ENCODE measurements around the gene GFER.

Gene GFER

DNA sequence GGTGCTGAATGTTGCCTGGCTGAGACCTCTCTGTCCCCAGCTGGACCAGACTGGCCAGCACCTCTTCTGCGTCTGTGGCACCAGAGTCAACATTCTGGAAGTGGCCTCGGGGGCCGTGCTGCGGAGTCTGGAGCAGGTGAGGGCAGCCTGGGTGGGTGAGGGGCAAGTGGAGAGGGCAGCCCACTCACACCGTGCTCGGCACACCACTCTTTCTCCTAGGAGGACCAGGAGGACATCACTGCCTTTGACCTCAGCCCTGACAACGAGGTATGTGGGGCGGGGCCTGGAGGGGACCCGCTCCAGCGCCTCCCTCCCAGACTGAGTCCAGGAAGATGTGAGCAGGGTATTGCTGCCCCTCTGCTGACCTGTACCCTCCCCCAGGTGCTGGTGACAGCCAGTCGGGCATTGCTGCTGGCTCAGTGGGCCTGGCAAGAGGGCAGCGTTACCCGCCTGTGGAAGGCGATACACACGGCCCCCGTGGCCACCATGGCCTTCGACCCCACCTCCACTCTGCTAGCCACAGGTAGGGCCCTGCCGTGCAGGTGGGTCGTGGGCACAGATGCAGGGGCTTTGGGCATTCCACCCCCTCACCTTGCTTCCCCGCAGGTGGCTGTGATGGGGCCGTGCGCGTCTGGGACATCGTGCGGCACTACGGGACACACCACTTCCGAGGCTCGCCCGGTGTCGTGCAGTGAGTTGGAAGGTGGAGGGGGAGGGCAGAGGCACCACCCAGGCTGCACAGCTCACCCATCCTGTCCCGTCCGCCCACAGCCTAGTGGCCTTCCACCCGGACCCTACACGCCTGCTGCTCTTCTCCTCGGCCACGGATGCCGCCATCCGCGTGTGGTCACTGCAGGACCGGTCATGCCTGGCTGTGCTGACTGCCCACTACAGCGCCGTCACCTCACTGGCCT is 9.6 kb upstream of the GFER start:
- in situ Hi-C loops (cut with HindIII; ENCODE audit: low sequenced_read_pairs) = no loop called here

DNA sequence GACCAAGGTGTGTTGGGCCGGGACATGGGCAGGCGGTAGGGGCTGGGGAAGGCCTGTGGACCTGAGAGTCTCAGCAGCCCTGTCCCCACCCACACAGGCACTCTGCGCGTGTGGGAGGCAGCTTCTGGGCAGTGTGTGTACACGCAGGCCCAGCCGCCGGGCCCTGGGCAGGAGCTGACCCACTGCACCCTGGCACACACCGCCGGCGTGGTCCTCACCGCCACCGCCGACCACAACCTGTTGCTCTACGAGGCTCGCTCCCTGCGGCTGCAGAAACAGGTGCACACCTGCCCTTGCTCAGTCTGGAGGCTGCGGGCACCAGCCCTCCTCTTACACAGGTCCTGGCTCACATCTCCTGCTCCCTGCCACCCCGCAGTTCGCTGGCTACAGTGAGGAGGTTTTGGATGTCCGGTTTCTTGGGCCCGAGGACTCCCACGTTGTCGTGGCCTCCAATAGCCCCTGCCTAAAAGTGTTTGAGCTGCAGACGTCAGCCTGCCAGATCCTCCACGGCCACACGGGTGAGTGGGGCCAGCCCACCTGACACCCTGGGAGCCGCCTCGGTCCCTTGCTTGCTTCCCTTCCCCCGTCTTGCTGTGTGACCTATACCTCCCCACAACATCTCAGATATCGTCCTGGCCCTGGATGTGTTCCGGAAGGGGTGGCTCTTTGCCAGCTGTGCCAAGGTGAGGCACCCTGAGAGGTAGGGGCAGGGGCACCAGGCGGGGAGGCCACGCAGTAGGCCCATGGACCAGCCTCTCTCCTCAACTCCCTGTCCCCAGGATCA is 8.4 kb upstream of the GFER start:
- in situ Hi-C loops (cut with HindIII; ENCODE audit: low sequenced_read_pairs) = no loop called here

DNA sequence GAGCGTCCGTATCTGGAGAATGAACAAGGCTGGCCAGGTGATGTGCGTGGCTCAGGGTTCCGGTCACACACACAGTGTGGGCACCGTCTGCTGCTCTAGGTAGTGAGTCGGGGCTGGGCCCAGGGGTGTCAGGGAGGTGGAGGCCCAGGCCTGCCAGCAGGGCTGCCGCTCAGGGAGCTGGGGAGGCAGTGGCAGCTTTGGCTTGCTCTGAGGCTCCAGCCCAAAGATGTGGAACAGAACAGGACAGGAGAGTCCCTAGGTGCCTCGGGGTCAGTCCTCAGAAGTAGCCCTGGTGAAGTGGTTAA is 7.8 kb upstream of the GFER start:
- in situ Hi-C loops (cut with HindIII; ENCODE audit: low sequenced_read_pairs) = no loop called here

DNA sequence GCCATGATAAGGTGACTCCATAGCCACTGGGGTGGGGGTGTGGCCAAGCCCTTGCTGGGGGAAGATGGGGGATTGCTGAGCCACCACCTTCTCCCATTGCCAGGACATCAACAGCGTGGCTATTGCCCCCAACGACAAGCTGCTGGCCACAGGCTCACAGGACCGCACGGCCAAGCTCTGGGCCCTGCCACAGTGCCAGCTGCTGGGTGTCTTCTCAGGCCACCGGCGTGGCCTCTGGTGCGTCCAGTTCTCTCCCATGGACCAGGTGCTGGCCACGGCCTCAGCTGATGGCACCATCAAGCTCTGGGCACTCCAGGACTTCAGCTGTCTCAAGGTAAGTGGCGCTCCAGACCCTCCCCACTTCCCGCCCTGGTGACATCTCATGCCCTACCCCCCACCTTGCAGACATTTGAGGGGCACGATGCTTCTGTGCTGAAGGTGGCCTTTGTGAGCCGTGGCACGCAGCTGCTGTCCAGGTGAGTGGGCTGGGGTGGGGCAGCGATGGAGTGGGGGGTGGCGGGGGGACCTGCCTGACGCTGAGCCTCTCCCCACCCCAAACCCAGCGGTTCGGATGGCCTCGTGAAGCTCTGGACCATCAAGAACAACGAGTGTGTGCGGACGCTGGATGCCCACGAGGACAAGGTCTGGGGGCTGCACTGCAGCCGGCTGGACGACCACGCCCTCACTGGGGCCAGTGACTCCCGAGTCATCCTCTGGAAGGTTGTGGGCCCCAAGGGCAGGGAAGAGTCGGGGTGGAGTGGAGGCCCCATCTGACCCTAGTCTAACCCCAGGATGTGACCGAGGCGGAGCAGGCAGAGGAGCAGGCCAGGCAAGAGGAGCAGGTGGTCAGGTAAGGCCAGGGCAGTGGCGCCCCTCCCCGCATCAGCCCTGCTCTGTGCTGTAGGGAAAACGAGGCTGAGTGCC is 6.8 kb upstream of the GFER start:
- in situ Hi-C loops (cut with HindIII; ENCODE audit: low sequenced_read_pairs) = no loop called here

DNA sequence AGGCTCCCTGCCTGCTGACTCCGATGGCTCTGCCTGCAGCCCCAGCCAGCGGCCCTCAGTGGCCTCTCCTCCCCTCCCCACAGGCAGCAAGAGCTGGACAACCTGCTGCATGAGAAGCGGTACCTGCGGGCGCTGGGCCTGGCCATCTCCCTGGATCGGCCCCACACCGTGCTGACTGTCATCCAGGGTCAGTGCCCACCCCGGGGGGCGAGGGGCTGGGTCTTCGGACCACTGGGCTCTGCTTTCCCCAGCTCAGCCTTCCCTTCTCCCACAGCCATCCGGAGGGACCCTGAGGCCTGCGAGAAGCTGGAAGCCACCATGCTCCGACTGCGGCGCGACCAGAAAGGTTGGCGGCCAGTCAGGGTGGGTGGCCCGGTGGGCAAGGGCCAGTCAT is 6.1 kb upstream of the GFER start:
- in situ Hi-C loops (cut with HindIII; ENCODE audit: low sequenced_read_pairs) = no loop called here

DNA sequence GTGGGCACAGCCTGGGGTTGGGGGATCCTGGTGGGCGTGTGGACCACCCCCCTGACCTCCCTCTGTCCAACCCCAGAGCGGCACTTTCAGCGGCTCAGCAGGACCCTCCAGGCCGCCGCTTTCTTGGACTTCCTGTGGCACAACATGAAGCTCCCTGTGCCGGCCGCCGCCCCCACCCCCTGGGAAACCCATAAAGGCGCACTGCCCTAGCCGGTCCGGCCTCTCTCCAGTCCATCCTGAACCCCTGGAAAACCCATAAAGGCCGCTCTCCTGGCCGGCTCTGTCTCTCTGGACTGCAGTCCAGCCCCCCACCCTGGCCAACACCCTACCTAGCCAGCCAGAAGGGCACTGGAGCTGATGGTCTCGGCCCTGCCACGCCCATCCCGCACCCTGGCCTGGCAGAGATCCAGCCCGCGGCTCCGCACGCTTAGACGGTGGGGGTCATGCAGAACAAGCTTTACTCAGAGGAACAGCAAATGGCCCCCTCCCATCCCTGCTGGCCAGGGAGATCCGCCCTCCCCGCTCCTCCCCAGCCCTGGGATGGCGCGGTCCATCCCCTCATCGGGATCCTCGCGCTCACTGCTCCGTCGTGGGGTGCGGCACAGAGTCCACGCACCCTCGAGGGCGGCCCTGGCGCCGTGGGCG is 5.4 kb upstream of the GFER start:
- in situ Hi-C loops (cut with HindIII; ENCODE audit: low sequenced_read_pairs) = no loop called here

DNA sequence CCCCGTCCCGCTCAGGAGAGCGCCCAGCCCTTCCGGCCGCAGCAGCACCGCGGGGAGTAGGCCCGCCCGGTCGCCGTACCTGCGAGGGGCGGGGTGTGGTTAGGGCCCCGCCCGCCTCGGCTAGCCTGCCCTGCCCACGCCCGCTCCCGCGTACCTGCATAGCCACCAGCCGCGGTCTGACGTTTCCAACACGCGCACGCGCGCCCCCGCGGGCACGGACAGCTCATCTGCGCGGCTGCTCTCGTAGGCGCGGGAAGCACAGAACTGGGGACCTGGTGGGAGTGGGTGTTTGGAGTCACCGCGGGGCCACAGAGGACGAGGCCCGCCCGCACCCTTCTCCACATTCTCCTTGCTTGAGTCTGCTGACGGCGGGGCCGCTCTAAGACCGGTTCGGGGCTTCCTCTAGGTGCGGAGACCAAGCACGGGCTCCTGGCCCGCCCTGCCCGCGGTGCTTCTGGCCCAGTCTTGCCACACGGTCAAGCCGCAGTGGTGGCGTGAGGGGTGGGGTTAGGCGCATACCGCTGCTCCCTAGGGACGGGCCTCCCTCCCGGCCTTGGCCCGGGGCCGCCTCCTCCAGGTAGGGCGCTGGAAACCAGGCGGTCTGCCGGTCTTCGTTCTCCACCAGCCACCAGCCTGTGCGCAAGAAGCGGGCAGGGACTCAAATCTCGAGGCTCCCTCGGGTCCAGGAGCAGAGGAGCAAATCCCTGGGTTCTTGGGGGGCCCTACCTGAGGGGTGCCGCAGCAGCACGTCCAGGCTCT is 4.5 kb upstream of the GFER start:
- in situ Hi-C loops (cut with HindIII; ENCODE audit: low sequenced_read_pairs) = no loop called here

DNA sequence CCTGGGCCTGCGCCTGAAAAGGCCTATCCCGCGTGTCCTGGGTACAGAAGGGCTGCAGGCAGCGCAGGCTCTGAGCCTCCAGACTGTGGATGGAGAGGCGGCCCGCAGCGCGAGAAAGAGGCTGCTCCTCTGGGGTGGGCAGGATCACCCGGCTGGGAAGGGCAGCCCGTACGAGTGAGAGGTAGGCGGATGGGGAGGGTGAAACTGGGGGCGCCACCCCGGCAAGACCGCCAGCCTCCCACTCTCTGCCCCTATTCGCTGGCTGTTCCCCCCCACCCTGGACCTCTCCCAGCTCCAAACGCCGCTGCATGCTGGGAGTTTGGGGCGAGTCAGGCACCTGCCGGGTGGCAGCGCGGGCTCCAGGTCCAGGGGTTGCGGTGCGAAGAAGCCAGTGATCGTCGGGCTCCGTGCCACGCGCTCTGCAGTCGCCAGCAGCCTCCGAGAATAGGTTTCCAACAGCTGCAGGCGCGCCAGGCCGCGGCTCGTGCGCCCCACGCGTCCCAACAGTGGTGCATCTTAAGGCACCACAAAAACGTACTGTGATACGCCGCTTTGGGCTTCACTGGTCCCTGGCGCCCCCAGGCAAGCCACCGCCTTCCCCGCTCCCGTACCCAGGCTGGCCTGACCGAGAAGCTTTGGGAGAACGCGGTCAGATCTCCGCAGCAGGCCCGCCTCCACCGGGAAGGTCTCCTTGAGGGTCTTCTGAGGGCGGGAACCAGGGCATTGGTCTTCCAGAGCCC is 3.8 kb upstream of the GFER start:
- in situ Hi-C loops (cut with HindIII; ENCODE audit: low sequenced_read_pairs) = no loop called here

DNA sequence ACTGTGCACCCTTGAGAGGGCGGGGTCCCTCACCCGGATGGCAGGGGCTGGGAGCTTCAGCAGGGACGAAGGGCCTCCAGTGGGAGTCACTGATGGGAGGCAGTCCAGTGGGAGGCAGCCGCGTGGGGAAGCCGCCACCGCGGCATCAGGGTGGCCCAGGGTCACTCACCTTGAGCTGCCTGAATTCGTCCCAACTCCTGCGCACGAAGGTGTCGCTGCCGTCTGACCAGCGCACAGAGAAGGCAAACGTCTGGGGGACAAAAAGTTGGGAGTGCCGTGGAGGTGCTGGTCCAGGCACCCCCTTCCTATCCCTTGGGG is 3.3 kb upstream of the GFER start:
- in situ Hi-C loops (cut with HindIII; ENCODE audit: low sequenced_read_pairs) = no loop called here

DNA sequence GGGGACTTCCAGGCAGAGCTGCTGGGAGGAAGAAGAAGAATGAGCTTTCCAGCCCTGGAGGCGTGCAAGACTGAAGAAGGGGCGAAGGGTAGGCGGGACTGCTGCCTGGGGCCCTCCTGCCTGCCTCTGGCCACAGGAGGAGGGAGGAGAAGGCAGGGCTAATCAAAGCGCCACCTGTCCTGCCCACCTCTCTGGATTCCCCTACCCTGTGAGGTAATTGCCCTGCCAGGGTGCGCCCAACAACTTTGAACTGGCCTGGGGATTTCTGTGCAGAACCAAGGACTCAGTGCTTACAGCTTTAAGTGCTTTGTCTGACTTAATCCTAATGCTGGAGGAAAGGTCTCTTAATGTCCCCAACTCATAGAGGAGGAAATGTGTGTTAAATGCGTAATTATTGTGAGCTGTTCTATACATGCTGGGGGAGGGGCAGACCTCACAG is 2.6 kb upstream of the GFER start, which contains the start of gene NOXO1:
Gene NOXO1 (minus strand): TSS at position 72 of the 439 bp plus-strand sequence. CDS start 290 bp downstream, outside the sequence.
- in situ Hi-C loops (cut with HindIII; ENCODE audit: low sequenced_read_pairs) = no loop called here

DNA sequence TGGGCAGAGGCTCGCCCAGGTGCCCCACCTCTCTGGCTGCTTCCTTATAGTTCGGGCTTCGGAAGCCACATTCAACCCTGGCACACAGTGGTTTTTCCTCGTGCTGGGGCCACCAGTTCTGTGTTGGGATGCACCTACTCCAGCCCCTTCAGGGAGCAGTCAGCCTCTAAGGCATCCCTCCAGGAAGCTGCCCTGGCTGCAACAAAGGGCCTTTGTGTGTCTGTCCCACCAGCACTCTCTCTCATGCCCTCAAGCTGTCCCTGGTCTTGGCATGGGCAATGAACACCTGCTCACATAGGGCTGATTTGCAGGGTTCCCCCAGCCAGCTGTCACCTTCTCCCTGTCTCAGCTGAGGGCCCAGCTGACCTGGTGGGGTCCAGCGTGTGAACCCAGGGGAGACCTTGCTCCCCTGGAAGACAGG is 2.0 kb upstream of the GFER start:
- in situ Hi-C loops (cut with HindIII; ENCODE audit: low sequenced_read_pairs) = no loop called here

DNA sequence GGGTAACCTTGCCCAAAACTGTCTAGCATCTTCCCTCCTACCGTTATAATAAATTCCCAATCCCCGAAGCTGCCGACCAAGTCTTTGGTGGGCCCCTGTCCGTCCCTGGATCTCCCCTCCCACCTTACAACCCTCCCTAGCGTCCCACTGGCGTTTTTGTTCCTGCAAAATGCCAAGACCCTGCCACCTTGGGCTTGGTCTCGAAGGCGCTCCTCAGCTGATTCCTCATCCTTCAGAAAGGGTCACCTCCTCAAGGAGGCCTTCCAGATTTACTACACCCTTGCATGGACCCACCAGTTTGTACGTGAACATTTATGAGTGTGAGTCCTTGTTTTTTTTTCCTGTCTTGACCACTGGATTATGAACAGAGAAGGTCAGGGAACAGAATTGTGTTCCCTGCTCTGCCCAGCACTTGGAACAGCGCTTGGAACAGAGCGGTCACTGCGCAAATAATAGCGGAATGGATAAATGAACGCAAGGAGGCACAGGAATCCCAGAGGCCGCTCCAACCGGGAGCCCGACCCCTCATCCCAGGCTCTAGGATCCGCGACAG is 926 bp upstream of the GFER start:
- in situ Hi-C loops (cut with HindIII; ENCODE audit: low sequenced_read_pairs) = no loop called here

DNA sequence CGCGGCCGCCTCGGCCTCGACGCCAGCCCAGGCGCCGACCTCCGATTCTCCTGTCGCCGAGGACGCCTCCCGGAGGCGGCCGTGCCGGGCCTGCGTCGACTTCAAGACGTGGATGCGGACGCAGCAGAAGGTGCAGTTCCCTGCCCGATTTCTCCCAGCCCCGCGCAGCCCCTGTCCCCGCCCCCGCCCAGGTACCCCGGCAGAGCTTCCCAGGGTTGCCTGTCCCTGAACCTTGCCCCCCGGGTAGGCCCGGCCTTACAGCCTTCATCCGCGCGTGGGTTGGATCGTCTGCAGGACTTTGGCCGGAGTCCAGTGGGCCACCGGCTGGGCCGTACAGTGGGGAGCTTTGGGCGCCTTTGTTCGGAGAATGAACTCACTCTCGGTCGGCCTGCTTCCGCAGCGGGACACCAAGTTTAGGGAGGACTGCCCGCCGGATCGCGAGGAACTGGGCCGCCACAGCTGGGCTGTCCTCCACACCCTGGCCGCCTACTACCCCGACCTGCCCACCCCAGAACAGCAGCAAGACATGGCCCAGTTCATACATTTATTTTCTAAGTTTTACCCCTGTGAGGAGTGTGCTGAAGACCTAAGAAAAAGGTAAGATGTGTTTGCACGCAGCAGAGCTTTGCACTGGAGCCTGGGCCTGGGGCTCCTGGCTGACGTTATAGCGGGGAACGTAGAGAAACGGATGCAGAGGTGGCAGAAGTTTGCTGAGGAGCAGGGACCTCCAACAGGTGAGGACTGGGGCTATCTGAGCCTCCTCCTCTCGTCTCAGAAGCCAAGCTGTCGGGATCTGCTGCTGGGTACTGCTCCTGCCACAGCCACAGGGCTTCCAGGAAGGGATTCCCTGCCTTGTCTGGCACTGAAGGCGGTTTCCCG is 593 bp downstream of the GFER start:
- in situ Hi-C loops (cut with HindIII; ENCODE audit: low sequenced_read_pairs) = no loop called here

DNA sequence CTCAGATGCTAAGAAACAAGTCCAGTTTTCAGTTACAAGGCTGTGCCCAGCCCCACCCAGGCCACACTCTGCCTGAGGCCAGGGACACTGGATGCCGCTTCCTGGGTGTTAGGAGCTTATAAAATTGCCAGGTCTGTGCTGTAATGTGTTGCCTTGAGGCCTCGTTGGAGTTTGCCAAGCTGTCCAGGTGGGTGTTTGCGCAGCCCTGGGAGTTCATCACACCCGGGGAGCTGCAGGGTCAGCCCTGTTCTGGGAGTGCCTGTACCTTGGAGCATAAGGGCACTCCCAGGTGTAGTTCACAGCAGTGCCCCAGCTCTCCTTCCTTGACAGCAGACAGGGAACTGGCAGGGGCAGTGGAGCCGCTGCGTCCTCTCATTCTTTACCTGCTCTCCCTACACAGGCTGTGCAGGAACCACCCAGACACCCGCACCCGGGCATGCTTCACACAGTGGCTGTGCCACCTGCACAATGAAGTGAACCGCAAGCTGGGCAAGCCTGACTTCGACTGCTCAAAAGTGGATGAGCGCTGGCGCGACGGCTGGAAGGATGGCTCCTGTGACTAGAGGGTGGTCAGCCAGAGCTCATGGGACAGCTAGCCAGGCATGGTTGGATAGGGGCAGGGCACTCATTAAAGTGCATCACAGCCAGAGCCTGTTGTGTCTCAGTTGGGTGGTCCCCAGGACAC is 1.6 kb downstream of the GFER start:
- in situ Hi-C loops (cut with HindIII; ENCODE audit: low sequenced_read_pairs) = no loop called here

DNA sequence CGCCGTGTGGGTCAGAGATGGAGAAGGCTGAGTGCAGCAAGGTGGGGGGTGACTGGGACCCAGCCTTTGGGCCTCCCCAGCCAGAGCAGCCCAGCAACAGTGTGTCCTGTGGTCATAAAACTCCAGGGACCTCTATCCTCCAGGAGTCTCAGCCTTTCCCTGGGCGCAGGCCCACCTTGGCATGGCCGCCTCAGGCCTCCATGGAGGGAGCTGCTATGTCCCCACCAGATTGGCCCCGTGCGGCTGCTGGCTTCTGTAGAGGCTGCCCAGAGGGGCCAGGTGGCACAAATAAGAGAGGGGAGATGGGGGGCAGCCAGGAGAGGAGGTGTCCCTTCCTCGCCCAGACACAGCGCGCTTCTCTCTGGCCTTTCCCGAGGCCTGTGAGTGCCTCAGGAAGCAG is 3.2 kb downstream of the GFER start:
- in situ Hi-C loops (cut with HindIII; ENCODE audit: low sequenced_read_pairs) = no loop called here

DNA sequence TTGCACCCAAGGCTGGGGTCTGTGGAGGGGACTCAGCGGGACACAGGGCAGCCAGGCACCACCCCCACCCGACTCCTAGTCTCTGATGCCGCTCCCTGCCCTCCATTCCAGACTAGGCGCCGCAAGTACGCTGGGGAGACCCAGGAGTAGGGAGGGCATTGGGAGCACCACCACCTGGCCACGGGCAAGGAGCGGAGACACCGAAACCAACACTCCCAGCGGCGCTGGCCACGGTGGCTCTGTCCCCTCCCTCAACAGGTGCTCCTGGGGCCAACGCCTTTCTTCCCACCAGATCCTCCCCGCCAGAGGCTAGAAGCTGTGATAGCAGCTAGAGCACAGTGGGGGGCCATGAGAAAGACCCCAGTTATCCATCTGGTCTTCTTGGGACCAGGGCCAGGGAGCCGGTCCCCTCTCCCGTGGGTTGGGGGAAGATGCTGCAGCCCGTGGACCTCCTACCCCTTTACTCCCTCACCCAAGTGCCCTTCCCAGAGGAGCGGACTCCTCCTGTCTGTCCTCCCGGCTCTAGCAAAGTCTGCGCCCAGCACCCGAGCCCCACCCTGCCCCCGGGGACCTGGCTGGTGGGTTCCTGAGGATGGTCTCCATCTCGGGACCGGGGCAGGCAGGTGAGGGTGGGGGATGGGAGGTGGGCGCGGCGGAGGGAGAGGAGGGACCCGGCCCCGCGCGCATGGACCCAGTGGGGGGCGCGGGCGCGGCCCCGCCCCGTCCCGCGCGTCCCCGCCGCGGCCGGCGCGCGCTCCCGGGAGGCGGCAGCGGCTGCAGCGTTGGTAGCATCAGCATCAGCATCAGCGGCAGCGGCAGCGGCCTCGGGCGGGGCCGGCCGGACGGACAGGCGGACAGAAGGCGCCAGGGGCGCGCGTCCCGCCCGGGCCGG is 5.5 kb downstream of the GFER start, which contains the start of gene SYNGR3:
Gene SYNGR3 (plus strand): TSS at position 762 of the 892 bp plus-strand sequence. CDS start 133 bp downstream, outside the sequence.
- in situ Hi-C loops (cut with HindIII; ENCODE audit: low sequenced_read_pairs) = no loop called here

DNA sequence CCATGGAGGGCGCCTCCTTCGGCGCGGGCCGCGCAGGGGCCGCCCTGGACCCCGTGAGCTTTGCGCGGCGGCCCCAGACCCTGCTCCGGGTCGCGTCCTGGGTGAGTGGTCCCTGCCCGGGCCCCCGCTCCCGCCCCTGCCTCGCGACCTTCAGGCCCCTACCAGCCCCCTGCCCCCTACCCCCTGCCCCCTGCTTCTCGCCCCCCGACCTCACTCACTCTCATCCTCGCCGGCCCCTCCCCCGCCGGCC is 6.0 kb downstream of the GFER start:
- in situ Hi-C loops (cut with HindIII; ENCODE audit: low sequenced_read_pairs) = no loop called here
